A172 (cell line): Measurements from ENCODE around the gene ZNF791. TPM values are rescaled to one million over a fixed set of nuclear protein-coding genes. Genes with fewer than 3 reads are reported as not detected.
"Not testable (repeated sequence)": the region's sequence is repeated elsewhere in the genome, so short reads cannot be mapped to it uniquely, and the experiment has no call there.

Experiments
- DNase-seq: peaks from one replicate; pipeline ENCODE4 v3.0.0-alpha.2; 2015; ENCODE audit warnings: low spot score
- total RNA-seq: library from RNA; depleted of rRNA; stranded (reverse); fragments of >200 nt; shearing (Covaris generic); gene quantifications from 2 replicates; pipeline ENCODE4 v1.2.3, GENCODE V29; 2014; rRNA removed

Gene ZNF791
- total RNA-seq = 10.5 and 29.2 TPM in 2 replicates

GRCh38 chr19:12610540-12611360 is at the start of gene ZNF791, which contains the start of gene ZNF490:
Gene ZNF791 (plus strand): TSS chr19:12610920. CDS start chr19:12611080, 160 bp downstream.
Gene ZNF490 (minus strand): TSS chr19:12610813. CDS start chr19:12610680, 133 bp downstream.
- DNase-seq = peak; percentile 98

- peak; percentile 83 for DNase-seq
Measured at GRCh38 chr19:12564016-12564664, 46.6 kb upstream of the ZNF791 start.

GRCh38 chr19:12566380-12566779 is 44.3 kb upstream of the ZNF791 start:
- not testable (repeated sequence) for DNase-seq

GRCh38 chr19:12567951-12568350 is 42.8 kb upstream of the ZNF791 start:
- no peak for DNase-seq

- DNase-seq = no peak
Measured at GRCh38 chr19:12574036-12574435, 36.7 kb upstream of the ZNF791 start.

GRCh38 chr19:12578641-12579040 is 32.1 kb upstream of the ZNF791 start:
- DNase-seq = no peak

GRCh38 chr19:12580180-12580694 is 30.5 kb upstream of the ZNF791 start:
- peak; percentile 91 for DNase-seq

GRCh38 chr19:12581100-12581499 is 29.6 kb upstream of the ZNF791 start:
- no peak for DNase-seq

GRCh38 chr19:12596485-12596884 is 14.2 kb upstream of the ZNF791 start:
- no peak for DNase-seq

- no peak for DNase-seq
Measured at GRCh38 chr19:12596927-12597548, 13.7 kb upstream of the ZNF791 start.

- no peak for DNase-seq
Measured at GRCh38 chr19:12597594-12597993, 13.1 kb upstream of the ZNF791 start.

GRCh38 chr19:12603714-12604113 is 7.0 kb upstream of the ZNF791 start:
- DNase-seq = peak; percentile 78

GRCh38 chr19:12606796-12607195 is 3.9 kb upstream of the ZNF791 start:
- DNase-seq = no peak

- no peak for DNase-seq
Measured at GRCh38 chr19:12607631-12608030, 3.1 kb upstream of the ZNF791 start.

- peak; percentile 79 for DNase-seq
Measured at GRCh38 chr19:12611361-12611699, 610 bp downstream of the ZNF791 start.

- DNase-seq = no peak
Measured at GRCh38 chr19:12617646-12618045, 6.9 kb downstream of the ZNF791 start.

- not testable (repeated sequence) for DNase-seq
Measured at GRCh38 chr19:12621253-12622024, 10.7 kb downstream of the ZNF791 start.

- no peak for DNase-seq
Measured at GRCh38 chr19:12623361-12624031, 12.8 kb downstream of the ZNF791 start.

GRCh38 chr19:12626958-12627357 is 16.2 kb downstream of the ZNF791 start:
- DNase-seq = no peak

- no peak for DNase-seq
Measured at GRCh38 chr19:12628040-12629022, 17.6 kb downstream of the ZNF791 start.
